Endometrial microvascular endothelial cells (primary cell): ENCODE measurements around the gene CCR9. TPM values are rescaled to one million over a fixed set of nuclear protein-coding genes. Genes with fewer than 3 reads are reported as not detected.
"Not testable (repeated sequence)": the region's sequence is repeated elsewhere in the genome, so short reads cannot be mapped to it uniquely, and the experiment has no call there.

Experiments
- in situ Hi-C: cut with HindIII; loops from 2 replicates; pipeline ENCODE4 v1.10.0; 2017; ENCODE audit warnings: low sequenced_read_pairs, low pct_unique_long_range_greater_than_20kb; ENCODE audit errors: inconsistent ontology term
- total RNA-seq: library from RNA; depleted of rRNA; stranded (reverse); fragments of >200 nt; gene quantifications from one replicate; pipeline ENCODE4 v1.2.3, GENCODE V29; 2015; ENCODE audit errors: inconsistent ontology term

Gene CCR9
- total RNA-seq = not detected

GRCh38 chr3:45885979-45886705, at the start of gene CCR9:
Gene CCR9, plus strand, starts transcription at chr3:45886543. Its CDS starts 8,391 bp downstream, at chr3:45894934.
- in situ Hi-C loops = no loop called here

DNA sequence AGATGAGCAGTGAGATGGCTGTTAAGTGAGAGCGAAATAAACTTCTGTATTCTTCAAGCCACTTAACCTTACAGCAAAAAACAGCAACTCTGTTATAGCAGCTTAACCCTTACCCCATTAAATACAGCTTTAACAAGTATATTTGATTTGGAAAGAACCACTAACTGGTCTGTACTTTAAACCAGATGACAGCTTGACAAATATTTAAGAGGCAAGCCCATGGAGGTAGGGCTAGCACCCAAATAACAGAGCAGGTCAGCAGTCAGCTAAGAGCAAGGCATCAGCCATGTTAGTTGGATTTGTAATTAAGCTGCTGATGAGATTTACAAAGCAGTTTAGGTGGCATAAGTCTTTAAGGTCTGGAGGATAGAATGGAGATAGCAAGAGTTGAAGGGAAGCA, 47.9 kb upstream of the CCR9 start:
- in situ Hi-C loops = no loop called here

DNA sequence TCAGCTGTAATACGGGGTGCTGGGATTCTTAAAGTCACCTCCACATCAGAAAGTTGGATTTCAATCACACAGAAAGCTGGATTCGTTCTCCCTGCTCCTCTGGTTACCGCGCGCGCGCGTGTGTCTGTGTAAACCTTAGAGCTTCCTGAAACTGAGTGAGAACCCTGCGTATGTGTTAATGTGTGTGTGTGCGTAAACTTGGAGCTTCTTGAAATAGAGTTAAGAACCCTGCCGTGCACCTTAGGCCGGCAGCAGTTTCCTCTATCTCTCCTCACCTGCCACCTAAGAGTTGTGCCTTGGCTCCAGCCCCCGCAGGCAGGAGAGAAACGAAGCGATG, 45.0 kb upstream of the CCR9 start:
- in situ Hi-C loops = no loop called here

DNA sequence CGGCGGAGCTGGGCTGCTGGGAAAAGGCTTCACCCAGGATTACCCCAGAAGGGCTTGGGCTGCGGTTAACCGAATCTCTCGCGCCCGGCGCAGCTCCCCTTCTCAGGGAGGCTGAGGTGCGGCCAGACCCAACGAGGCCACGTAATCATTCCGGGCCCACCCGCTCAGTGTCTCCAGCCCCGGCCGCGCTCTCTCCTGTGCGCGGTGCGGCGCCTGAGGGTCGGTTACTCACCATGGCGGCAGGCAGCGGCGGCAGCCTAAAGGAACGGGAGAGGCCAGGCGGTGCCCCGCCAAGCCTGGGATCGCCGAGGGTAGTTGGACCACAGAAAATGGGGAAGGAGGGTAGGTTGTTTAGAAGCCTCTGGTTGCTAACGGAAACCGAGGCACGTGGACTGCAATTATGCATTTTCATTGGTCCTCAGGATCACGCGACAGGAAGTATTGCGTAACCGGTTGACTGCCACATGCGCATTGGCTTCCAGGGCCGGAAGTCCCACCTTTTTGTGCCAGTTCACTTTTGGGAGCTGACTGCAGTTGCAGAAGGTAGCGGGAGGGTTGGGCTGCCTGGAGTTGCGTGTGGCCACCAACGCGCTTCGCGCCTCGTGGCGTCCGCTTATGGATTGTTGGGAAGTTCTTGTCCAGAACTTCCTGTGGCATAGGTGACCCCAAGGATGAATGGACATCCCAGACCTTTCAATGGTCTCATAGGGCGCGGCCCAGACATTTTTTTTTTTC, 44.4 kb upstream of the CCR9 start, which contains the start of gene LZTFL1:
Gene LZTFL1 (minus strand): TSS at position 363 of the 735 bp plus-strand sequence. CDS start 128 bp downstream, at position 235.
- in situ Hi-C loops = no loop called here

DNA sequence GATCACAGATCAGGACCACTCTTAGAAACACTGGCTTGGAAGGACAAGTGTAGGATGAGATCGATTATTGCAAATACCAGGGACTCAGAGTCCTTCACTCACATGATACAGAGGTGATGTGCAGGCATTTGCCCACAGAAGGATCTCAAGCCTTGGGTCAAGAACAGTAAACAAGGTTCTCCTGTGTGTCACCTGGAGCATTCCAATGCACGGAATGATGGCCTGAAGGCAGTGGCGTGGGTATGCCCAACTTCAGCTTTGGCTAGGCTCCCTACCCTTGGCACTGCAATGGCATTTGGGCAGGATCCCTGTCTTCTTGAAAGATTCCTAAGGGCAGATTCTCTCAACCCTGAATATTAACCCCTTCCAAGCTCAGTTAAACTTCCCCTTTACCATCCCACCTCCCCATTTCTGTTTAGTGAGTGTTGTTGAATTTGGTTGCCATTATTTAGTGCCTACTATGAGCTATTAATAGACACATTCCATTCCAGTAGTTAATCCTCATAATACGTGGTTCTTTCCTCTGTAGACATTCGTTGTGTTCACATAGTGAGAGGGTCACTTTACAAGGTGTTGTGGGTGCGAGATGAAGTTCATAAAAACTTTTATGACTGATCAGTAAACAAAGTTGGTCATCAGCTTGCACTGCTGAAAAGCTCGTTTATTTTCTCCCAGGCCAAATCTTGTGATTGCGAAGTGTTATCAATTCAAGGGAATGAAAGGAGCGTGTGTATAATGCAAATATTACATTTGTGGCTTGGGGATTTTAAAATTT, 43.3 kb upstream of the CCR9 start:
- in situ Hi-C loops = no loop called here

DNA sequence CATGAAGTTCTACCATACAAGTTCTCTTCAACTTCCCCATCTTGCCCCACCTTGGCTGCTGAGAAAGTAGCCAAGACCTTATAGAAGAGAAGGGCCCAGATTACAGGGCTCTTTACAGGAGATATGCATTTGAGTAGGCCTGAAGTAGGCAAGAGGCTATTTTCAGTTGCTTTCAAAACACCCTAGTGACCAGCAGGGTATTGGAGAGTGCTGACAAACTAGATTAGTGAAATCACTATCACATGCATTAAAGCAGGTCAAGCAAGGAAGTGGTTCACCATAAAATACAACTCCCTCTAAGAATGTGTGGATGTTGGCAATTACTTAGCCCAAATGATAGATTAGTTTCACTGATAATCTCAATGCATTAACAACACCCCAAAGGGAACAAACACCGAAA, 41.7 kb upstream of the CCR9 start:
- in situ Hi-C loops = no loop called here

DNA sequence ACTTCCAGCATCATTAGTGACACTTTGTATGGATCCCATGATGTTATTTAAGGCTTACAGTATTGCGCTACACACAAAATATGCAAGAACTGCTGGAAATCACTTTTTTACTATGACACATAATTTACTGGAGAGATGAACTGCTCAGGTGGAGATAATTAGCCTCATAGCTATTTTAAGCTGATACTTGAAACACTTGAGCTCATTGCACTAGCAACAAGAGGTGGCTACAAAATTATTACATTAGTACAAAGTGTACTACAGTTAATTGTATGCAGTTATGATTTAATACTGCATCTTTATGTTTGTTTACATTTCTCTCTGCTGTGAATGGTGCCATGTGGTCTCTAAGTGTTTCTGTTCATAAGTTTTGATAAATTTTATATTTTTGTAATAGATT, 38.0 kb upstream of the CCR9 start:
- in situ Hi-C loops = no loop called here

DNA sequence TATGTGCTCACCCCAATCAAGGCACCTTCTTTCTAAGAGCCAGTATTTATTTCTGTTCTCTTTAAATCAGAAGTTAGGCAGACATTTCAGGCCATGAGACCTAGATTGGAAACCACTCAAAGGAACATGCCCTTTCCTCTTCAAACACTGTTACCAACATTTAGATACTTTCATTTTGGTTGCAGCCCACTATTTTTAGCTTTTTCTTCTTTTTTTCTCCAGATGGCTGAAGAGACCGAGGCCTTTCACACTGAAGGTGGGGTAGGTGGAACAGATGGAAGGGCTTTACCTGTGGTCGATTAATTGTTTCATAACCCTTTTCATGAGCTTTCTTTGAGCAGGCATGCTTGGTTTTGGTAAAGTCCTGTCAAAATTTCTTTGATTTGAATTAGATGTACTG, 33.5 kb upstream of the CCR9 start:
- in situ Hi-C loops = no loop called here

GRCh38 chr3:45856323-45856722, 30.0 kb upstream of the CCR9 start:
- in situ Hi-C loops = not testable (repeated sequence)

DNA sequence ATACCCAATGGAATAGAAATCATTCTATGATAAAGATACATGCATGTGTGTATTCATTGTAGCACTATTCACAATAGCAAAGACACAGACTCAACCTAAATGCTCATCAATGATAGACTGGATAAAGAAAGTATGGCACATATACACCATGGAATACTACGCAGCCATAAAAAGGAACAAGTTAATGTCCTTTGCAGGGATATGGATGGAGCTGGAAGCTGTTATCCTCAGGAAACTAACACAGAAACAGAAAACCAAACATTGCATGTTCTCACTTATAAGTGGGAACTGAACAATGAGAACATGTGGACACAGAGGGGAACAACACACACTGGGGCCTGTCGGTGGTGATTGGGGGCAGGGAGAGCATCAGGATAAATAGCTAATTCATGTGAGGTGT, 29.3 kb upstream of the CCR9 start:
- in situ Hi-C loops = not testable (repeated sequence)

DNA sequence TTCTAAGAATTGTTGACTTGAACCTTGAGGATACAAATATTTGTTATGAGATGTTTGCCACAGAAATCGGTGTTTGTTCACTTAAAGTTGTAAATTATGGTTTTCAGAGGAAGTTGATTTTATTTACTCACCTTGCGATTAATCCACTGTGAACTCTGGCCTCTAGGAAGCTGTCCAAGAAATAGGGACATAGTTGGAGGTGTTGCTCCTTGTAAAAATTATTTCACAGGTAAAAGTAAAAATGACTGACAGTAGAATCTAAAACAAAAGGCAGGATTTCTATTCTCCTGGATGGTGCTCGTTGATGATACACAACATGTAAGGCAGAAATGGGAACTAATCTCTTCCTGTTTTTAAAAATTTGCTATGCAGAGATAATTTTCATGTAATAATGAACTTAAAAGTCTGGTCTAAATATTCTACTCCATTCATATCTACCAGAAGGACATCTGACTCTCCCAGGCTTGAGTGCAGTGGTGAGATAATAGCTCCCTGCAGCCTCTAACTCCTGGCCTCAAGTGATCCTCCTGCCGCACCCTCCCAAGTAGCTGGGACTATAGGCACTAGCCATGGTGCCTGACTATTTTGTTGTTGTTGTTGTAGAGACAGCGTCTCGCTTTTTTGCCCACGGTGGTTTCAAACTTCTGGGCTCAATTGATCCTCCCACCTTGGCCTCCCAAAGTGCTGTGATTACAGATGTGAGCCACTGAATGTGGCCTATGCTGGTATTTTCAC, 27.4 kb upstream of the CCR9 start:
- in situ Hi-C loops = no loop called here

DNA sequence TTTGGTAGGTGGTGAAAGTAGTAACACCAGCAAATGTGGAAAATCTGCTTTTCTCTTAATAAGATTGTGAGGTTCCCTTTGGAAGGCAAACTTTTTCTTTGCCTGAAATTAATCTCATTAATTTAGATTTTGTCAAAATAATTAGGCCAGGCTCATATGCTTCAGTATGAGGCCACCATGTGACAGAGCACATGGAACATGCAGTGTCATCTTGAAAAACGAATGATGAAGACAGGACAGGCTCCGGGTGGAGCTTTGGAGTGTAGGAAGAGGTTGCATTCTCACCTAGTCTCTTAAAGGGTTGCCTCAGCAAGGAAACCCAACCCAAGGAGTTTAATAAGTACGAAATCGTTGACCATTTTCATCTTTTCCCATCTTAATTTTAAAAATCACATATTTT, 25.9 kb upstream of the CCR9 start:
- in situ Hi-C loops = no loop called here

DNA sequence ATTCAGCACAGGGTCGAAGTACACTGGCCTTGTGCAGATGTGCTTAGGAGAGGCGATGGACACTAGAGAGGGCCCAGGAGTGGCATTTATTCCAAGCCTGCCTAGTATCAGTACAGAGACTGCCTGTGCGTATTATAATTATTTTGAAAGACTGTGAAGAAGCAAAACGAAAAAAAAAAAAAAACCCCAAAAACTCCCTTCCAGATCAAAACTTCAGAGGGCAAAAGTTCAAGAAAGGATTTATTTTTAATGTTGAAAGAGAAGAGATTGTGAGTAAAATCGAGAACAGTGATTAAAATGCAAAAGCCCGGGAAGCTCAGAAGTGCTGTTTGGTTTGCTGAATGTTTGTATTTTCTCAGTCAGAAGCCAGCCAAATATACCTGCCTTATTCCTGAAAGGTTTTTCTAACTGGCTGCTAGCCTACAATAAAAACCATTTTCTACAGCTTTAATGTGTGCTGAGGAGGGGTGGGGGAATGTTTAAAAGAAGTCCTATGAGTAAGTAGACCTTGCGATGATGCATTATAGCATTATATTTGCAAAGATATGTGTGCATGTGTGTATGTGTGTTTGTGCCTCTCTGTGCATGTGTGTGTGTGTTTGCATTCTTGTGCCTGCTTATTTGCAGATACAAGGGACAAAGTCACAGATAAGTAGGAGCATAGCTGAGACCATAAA, 25.2 kb upstream of the CCR9 start:
- in situ Hi-C loops = no loop called here

DNA sequence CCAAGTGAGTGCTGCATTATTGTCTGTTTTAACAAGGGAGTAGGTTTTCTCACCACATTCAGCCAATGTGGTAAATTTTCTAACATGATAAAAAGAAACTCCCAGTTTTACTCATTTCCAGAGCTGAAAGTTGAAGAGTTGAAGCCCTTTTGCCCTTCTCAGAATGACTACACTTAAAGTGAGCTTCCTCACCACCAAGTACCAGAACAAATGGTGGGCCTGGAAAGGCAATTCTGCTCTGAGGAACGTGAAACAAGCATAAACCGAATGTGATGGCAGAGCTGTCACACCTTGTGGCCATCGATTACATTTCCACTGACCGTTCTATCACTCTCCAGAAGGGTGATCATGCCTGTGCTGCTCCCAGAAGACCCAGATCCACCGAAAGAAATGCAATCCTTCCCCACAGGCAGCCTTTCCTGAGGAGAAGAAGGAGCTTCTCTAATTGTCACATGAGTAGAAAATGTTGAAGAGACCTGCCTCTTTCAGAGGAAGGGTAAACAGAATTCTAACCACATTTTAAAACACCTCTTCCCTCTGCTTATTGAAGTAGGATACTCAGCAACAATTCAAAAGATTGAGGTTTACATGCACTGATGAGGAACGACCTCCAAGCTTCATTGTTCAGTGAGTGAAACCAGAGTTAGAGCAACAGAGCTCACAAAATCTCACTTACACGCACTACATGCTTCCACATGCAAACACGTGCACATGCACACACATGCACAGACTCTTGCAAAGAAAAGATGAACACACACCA, 21.4 kb upstream of the CCR9 start:
- in situ Hi-C loops = no loop called here

DNA sequence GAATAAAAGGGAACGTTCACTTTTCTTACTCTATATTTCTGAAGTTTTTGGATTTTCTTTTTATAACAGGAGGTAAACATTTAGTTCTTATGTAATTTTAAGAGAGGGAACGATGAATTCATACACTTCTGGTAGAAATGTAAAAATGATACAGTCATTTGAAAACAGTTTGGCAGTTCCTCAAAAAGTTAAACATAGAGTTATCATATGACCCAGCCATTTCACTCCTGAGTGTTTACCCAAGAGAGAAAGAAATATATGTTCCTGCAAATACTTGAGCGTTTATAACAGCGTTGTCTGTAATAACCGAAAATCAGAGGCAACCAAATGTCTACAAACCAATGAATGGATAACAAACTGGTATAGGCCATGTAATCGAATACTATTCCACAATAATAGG, 20.8 kb upstream of the CCR9 start:
- in situ Hi-C loops = no loop called here

GRCh38 chr3:45868213-45868612, 18.1 kb upstream of the CCR9 start:
- in situ Hi-C loops = no loop called here

DNA sequence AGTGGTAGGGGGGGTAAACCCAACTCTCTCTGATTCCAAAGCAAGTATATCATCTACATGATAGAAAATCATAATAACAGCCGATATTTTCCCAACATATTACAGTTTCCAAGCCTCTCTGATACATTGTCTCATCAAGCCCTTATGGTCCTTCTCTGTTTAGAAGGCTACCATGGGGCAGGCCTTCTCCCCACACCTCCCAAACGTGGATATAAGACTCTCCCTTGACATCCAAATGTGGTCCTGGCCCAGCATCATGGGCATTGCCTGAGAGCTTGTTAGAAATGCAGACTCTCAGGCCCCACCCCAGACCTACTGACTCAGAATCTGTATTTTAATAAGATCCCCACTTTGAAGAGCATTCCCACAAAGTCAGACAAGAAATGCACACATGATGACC, 17.7 kb upstream of the CCR9 start:
- in situ Hi-C loops = no loop called here

DNA sequence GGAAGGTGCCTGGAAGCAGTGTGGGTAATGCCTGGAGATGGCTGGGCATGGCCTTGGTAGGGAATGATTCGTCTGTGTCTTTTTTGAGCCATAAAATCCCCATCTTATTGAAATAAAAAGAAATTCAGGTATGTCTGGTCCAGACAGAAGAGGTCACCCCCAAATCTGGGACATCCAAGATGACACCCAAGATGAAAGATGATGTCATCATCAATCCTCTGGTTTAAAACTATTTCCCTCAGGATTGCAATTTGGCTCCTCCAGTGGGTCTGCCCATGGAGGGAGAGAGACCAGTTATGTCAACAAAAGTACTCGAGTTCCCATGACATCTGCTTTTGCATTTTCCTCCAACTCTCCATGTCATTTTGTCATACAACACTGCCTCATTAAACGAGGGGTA, 16.7 kb upstream of the CCR9 start:
- in situ Hi-C loops = no loop called here
